Neural cell (in vitro differentiated cells): ENCODE results near the gene AP1S2.

ENCODE experiments used
- CTCF ChIP-seq: fragments of 450-650 bp; IDR thresholded peaks from 2 replicates; pipeline ENCODE4 v1.5.1; 2014; ENCODE audit warnings: antibody characterized with exemption, mild to moderate bottlenecking, moderate library complexity; ENCODE audit not compliant: poor library complexity, severe bottlenecking
- EZH2 ChIP-seq: fragments of 200-600, 300-800 bp; shearing (Covaris generic), sonication (generic); IDR thresholded peaks from 2 replicates; pipeline ENCODE4 v1.6.1; 2014; ENCODE audit warnings: antibody characterized with exemption, low read length, borderline replicate concordance, mild to moderate bottlenecking; ENCODE audit not compliant: insufficient read depth, poor library complexity, severe bottlenecking
- SMC3 ChIP-seq: fragments of 450-650 bp; conservative IDR thresholded peaks from 2 replicates; pipeline ENCODE4 v1.6.1; 2014; ENCODE audit warnings: antibody characterized with exemption, mild to moderate bottlenecking, moderate library complexity; ENCODE audit not compliant: poor library complexity
- TAF1 ChIP-seq: IDR thresholded peaks from 2 replicates; pipeline ENCODE4 v1.6.1; 2012; ENCODE audit warnings: low read depth
- TF ChIP-seq, protein P1 (sequence below): IDR thresholded peaks from 2 replicates; pipeline ENCODE4 v1.6.1; 2012; ENCODE audit warnings: borderline replicate concordance

GRCh38 chrX:15856636-15857035 lies 2.0 kb upstream of the AP1S2 start:
- TF ChIP-seq CTCF: no peak
- no peak for TF ChIP-seq EZH2
- TF ChIP-seq TAF1: no peak
- TF ChIP-seq, protein P1, sequence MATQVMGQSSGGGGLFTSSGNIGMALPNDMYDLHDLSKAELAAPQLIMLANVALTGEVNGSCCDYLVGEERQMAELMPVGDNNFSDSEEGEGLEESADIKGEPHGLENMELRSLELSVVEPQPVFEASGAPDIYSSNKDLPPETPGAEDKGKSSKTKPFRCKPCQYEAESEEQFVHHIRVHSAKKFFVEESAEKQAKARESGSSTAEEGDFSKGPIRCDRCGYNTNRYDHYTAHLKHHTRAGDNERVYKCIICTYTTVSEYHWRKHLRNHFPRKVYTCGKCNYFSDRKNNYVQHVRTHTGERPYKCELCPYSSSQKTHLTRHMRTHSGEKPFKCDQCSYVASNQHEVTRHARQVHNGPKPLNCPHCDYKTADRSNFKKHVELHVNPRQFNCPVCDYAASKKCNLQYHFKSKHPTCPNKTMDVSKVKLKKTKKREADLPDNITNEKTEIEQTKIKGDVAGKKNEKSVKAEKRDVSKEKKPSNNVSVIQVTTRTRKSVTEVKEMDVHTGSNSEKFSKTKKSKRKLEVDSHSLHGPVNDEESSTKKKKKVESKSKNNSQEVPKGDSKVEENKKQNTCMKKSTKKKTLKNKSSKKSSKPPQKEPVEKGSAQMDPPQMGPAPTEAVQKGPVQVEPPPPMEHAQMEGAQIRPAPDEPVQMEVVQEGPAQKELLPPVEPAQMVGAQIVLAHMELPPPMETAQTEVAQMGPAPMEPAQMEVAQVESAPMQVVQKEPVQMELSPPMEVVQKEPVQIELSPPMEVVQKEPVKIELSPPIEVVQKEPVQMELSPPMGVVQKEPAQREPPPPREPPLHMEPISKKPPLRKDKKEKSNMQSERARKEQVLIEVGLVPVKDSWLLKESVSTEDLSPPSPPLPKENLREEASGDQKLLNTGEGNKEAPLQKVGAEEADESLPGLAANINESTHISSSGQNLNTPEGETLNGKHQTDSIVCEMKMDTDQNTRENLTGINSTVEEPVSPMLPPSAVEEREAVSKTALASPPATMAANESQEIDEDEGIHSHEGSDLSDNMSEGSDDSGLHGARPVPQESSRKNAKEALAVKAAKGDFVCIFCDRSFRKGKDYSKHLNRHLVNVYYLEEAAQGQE: no peak
- no peak for TF ChIP-seq SMC3
